Peyer's patch (tissue), 4 donors: ENCODE results near the gene SLC13A3. TPM values are rescaled to one million over a fixed set of nuclear protein-coding genes. Genes with fewer than 3 reads are reported as not detected.
A peak's percentile ranks its signal among the peaks of the same experiment; 100 is the strongest.

Experiments
- DNase-seq, 3 donors: peaks; one replicate each; pipeline ENCODE4 v3.0.0-alpha.2; 2017 to 2019
- H3K27ac ChIP-seq, 4 donors: fragments of 200-600 bp; sonication (generic); one replicate each; pipeline ENCODE4 v1.5.1; 2016 to 2019
- H3K27me3 ChIP-seq, 2 donors: fragments of 200-600 bp; sonication (generic); one replicate each; pipeline ENCODE4 v1.5.1; 2019
- H3K36me3 ChIP-seq, 3 donors: fragments of 200-600 bp; sonication (generic); one replicate each; pipeline ENCODE4 v1.5.1; 2016 to 2019
- H3K4me1 ChIP-seq, 4 donors: fragments of 200-600 bp; sonication (generic); one replicate each; pipeline ENCODE4 v1.5.1; 2016 to 2019
- H3K4me3 ChIP-seq, 4 donors: fragments of 200-600 bp; sonication (generic); 1 replicate in 3 of 4; 2 replicates in 1 of 4; pipeline ENCODE4 v1.5.1; 2016 to 2019; ENCODE audit warnings: mild to moderate bottlenecking in 1 of 4
- H3K9me3 ChIP-seq, 4 donors: fragments of 200-600 bp; sonication (generic); one replicate each; pipeline ENCODE4 v1.5.1; 2016 to 2019; ENCODE audit warnings: mild to moderate bottlenecking in 1 of 4
- POLR2A ChIP-seq, 2 donors: fragments of 450-650 bp; IDR thresholded peaks; one replicate each; pipeline ENCODE4 v1.5.1; 2017; ENCODE audit warnings: antibody characterized with exemption in 2 of 2, mild to moderate bottlenecking in 2 of 2, moderate library complexity in 2 of 2
- total RNA-seq, 4 donors: library from RNA; depleted of rRNA; stranded (reverse); fragments of >200 nt; gene quantifications; one replicate each; pipeline ENCODE4 v1.1.0, GENCODE V29; 2016
- TF ChIP-seq, protein P1 (sequence below), 6 experiments: fragments of 450-650 bp in 4 of 6; fragments of 200-600 bp in 2 of 6; sonication (generic) in 1 of 6; IDR thresholded peaks; one replicate each; pipeline ENCODE4 v1.5.1; 2017 to 2019; ENCODE audit warnings: antibody characterized with exemption in 6 of 6, mild to moderate bottlenecking in 3 of 6, moderate library complexity in 1 of 6

Gene SLC13A3, protein sequence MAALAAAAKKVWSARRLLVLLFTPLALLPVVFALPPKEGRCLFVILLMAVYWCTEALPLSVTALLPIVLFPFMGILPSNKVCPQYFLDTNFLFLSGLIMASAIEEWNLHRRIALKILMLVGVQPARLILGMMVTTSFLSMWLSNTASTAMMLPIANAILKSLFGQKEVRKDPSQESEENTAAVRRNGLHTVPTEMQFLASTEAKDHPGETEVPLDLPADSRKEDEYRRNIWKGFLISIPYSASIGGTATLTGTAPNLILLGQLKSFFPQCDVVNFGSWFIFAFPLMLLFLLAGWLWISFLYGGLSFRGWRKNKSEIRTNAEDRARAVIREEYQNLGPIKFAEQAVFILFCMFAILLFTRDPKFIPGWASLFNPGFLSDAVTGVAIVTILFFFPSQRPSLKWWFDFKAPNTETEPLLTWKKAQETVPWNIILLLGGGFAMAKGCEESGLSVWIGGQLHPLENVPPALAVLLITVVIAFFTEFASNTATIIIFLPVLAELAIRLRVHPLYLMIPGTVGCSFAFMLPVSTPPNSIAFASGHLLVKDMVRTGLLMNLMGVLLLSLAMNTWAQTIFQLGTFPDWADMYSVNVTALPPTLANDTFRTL
- 10 to 100 TPM in 1 of 4 donors, 1 to 10 TPM in 1, not detected in 2; 1.3 to 10.7 TPM for total RNA-seq

DNA sequence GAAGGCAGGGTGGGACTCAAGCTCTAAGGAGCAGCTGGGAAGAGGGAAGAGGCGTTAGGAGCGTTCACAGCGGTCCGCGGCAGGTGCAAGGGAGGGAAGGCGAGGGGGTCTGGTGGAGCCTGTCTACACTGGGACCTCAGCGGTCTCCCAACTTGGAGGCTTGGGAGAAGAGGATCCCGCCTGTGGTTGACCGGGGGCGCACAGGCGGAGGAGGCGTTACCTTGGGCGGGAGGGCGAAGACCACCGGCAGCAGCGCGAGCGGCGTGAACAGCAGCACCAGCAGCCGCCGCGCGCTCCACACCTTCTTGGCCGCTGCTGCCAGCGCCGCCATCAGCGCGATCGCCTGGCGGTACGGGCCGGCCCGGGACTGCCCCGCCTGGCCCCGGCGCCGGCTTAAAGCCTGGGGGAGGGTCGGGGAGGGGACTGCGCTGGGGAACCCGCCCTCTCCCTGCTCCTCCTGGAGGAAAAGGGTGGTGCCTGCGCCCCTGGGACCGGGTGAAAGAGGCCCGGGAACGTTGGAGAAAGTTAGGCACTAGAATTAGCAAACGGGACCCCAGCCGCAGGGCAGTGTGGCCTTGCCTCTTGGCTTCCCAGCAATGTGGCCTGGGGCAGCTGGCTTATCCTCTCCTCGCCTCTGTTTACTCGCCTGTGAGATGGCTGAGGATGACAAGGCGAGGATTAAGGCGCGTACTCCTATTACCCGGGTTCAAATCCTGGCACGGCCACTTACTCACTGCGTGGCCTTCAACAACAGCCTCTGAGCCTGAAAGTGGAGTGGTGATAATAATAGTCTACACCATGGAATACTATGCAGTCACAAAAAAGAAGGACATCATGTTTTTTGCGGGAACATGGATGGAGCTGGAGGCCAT is at the start of gene SLC13A3:
Gene SLC13A3 (minus strand): TSS at position 369 of the 872 bp plus-strand sequence. CDS start 38 bp downstream, at position 331.
- no peak for DNase-seq
- no peaks in the 10 kb centered on the region for H3K9me3 ChIP-seq
- peaks cover 0 to 9% of the 10 kb centered on the region in 2 donors for H3K27me3 ChIP-seq
- no peaks in the 10 kb centered on the region for H3K4me1 ChIP-seq
- no peak within 1 kb of the TSS for H3K4me3 ChIP-seq
- H3K36me3 ChIP-seq = no peaks in the 10 kb centered on the region
- no peak within 1 kb of the TSS for H3K27ac ChIP-seq
- TF ChIP-seq, protein P1, sequence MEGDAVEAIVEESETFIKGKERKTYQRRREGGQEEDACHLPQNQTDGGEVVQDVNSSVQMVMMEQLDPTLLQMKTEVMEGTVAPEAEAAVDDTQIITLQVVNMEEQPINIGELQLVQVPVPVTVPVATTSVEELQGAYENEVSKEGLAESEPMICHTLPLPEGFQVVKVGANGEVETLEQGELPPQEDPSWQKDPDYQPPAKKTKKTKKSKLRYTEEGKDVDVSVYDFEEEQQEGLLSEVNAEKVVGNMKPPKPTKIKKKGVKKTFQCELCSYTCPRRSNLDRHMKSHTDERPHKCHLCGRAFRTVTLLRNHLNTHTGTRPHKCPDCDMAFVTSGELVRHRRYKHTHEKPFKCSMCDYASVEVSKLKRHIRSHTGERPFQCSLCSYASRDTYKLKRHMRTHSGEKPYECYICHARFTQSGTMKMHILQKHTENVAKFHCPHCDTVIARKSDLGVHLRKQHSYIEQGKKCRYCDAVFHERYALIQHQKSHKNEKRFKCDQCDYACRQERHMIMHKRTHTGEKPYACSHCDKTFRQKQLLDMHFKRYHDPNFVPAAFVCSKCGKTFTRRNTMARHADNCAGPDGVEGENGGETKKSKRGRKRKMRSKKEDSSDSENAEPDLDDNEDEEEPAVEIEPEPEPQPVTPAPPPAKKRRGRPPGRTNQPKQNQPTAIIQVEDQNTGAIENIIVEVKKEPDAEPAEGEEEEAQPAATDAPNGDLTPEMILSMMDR (IDR thresholded peaks at IDR 0.05) = no peak
- no peak for TF ChIP-seq POLR2A (IDR thresholded peaks at IDR 0.05)

DNA sequence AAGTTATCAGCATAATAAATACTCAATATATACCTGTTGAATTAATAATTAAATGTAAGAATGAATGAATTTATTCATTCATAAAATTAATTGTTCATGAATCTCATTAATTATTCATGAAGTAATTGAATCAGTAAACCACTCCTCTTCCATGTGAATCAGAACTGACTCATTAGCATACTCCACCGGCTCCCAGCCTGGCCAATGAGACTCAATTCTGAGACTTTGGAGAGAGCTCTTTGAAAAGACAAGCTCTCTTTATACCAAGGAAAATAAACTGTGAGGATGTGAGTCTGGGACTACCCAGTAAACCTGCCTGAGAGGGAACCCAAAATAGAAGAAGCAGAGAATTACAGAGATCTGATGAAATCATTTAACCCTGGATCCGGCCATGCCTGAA is 49.8 kb upstream of the SLC13A3 start:
- TF ChIP-seq, protein P1 (IDR thresholded peaks at IDR 0.05) = no peak
- no peak for TF ChIP-seq POLR2A (IDR thresholded peaks at IDR 0.05)
- Histone ChIP-seq H3K27me3 (peaks cover 0 to 3% of the 10 kb centered on the region in 2 donors), H3K4me3 (no peak overlapping the region), H3K36me3 (no peaks in the 10 kb centered on the region), H3K4me1 (no peaks in the 10 kb centered on the region), H3K9me3 (no peaks in the 10 kb centered on the region), H3K27ac (no peak overlapping the region)
- no peak for DNase-seq

DNA sequence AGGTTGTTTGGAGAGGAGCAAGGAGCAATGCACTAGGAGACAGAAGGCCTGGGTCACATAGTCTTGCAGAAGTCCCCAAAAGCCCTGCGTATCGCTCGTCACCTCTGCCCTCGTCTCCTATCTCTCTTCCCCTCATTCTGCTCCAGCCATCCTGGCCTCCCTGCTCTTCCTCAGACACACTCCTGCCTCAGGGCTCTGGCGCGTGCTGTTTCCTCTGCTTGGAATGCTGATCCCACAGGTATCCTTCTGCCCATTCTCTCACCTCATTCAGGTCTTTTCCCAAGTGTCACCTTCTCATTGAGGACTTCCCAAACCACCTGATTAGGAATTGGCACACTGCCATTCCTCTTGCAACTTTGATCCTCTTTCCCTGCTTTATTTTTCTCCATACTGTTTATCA is 49.2 kb upstream of the SLC13A3 start:
- Histone ChIP-seq H3K36me3 (no peaks in the 10 kb centered on the region), H3K27me3 (peaks cover 0 to 3% of the 10 kb centered on the region in 2 donors), H3K27ac (no peak overlapping the region), H3K9me3 (no peaks in the 10 kb centered on the region), H3K4me1 (no peaks in the 10 kb centered on the region), H3K4me3 (no peak overlapping the region)
- DNase-seq = no peak
- TF ChIP-seq, protein P1 (IDR thresholded peaks at IDR 0.05) = no peak
- no peak for TF ChIP-seq POLR2A (IDR thresholded peaks at IDR 0.05)

DNA sequence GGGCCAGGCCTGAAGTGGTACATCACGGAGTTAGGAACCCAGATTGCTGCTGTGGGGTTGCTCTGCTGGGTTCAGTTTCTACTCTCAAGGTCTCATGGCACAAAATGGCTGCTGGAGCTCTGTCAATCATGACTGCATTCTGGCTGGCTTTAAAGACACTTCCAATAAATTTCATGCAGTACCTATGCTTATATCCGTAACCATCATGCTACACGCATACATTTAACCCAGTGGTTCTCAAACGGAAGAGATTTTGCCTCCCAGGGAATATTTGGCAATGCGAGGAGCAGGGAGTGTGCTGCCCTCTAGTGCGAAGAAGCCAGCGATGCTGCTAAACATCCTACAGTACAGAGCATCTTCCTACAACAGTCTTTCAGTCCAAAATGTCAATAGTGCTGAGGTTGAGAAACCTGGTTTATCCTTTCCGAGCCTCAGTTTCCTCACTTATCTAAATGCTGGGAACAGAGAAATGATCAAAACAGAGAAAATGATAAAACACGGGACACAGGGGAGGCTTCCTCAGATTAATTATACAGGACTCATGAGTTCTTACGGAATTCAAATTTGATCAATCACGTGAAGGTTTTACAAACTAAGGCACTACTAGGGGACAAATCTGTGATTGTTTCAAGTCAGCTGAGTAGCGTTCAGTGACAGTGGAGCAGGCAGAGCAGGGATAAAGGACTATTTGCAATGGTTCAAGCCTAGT is 48.5 kb upstream of the SLC13A3 start:
- H3K27ac ChIP-seq = no peak overlapping the region
- TF ChIP-seq, protein P1 (IDR thresholded peaks at IDR 0.05) = peak in 4 of 6 experiments; percentile 24 to 41 (median 32)
- no peak for TF ChIP-seq POLR2A (IDR thresholded peaks at IDR 0.05)
- peaks cover 0 to 3% of the 10 kb centered on the region in 2 donors for H3K27me3 ChIP-seq
- DNase-seq = no peak
- H3K9me3 ChIP-seq = no peaks in the 10 kb centered on the region
- H3K36me3 ChIP-seq = no peaks in the 10 kb centered on the region
- no peaks in the 10 kb centered on the region for H3K4me1 ChIP-seq
- H3K4me3 ChIP-seq = no peak overlapping the region

DNA sequence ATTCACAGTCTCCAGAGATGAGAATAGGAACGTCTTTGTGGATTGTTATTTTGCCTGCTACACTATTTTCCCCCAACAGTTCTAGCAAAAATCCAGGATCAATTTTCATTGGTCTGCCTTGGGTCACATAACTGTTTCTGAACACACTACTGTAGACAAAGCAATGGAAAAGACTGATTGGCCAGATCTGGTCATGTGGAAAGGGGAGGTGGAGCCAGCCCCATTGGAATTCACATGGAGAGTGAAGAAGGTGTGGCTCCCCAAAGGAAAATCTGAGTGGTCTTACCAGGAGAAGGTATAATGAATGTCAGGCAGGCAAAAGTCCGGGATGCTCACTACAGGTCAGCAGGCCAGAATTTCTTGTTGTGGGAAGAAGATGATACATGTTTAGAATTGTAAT is 47.5 kb upstream of the SLC13A3 start:
- Histone ChIP-seq H3K27ac (no peak overlapping the region), H3K9me3 (no peaks in the 10 kb centered on the region), H3K36me3 (no peaks in the 10 kb centered on the region), H3K27me3 (peaks cover 0 to 3% of the 10 kb centered on the region in 2 donors), H3K4me3 (no peak overlapping the region), H3K4me1 (no peaks in the 10 kb centered on the region)
- no peak for DNase-seq
- no peak for TF ChIP-seq POLR2A (IDR thresholded peaks at IDR 0.05)
- TF ChIP-seq, protein P1 (IDR thresholded peaks at IDR 0.05) = no peak
